HepG2 (cell line): ENCODE results near the gene ADGRB2. TPM values are rescaled to one million over a fixed set of nuclear protein-coding genes. Genes with fewer than 3 reads are reported as not detected.

ENCODE experiments used
- ATAC-seq: fragments of 200-7000 bp; cut with Tn5 transposase; 3 replicates; pipeline ENCODE4 v1.9.1; 2020; ENCODE audit warnings: mild to moderate bottlenecking, moderate library complexity
- BruUV-seq: library from RNA; stranded (reverse); fragments of 400-500 nt; replicated peaks from 2 replicates; lab custom pipeline; 2021; lab: Mats Ljungman, UMichigan
- CTCF ChIA-PET: fragments of 300-600 bp; formaldehyde crosslinking; extraction: SDS; loops from one replicate; lab custom pipeline; 2021; ENCODE audit warnings: low total read pairs, inconsistent platforms, low intra/inter-chr PET ratio; lab: Yijun Ruan, JAX
- POLR2A ChIA-PET: fragments of 350-600 bp; sonication (Branson Sonifier 250); formaldehyde crosslinking; loops from one replicate; lab custom pipeline; 2020; ENCODE audit warnings: antibody characterized with exemption, inconsistent platforms; lab: Yijun Ruan, JAX
- DNase-seq: peaks from one replicate; pipeline ENCODE4 v3.0.0-alpha.2; 2015; ENCODE audit warnings: low spot score
- FAIRE-seq: peaks from 3 replicates; lab custom pipeline; 2011; peaks lifted over from hg19 to GRCh38; lab: Jason Lieb, UNC
- H2AFZ ChIP-seq: one replicate; pipeline ENCODE4 v1.6.1; 2011; ENCODE audit warnings: low read length, inconsistent platforms
- H3K27ac ChIP-seq: fragments of 300-600 bp; 3 replicates; pipeline ENCODE4 v1.8.0; 2011; ENCODE audit warnings: mixed run types, mild to moderate bottlenecking, mixed read lengths, low read length, inconsistent platforms; ENCODE audit not compliant: insufficient read depth; ENCODE audit errors: extremely low read length
- H3K27me3 ChIP-seq, 2 experiments: fragments of 200-600 bp in 1 of 2; 2 replicates in 1 of 2; 3 replicates in 1 of 2; pipeline versions ENCODE4 v1.6.0 to v1.8.0; 2011; ENCODE audit warnings: low read length in 2 of 2, mild to moderate bottlenecking in 2 of 2, moderate library complexity in 2 of 2, inconsistent platforms in 1 of 2; ENCODE audit not compliant: insufficient read depth in 2 of 2, control insufficient read depth in 1 of 2
- H3K36me3 ChIP-seq, 2 experiments: fragments of 200-600 bp in 1 of 2; replicated peaks in 1 of 2; 2 replicates in 1 of 2; 3 replicates in 1 of 2; pipeline versions ENCODE4 v1.5.1 to v1.8.0; 2011; ENCODE audit warnings: low read length in 2 of 2, inconsistent platforms in 1 of 2; ENCODE audit not compliant: insufficient read depth in 2 of 2, control insufficient read depth in 1 of 2
- H3K4me1 ChIP-seq: 2 replicates; pipeline ENCODE4 v1.5.1; 2012; ENCODE audit warnings: low read length, inconsistent platforms; ENCODE audit not compliant: insufficient read depth
- H3K4me2 ChIP-seq: 2 replicates; pipeline ENCODE4 v1.6.0; 2011; ENCODE audit warnings: low read depth, low read length, inconsistent platforms
- H3K4me3 ChIP-seq, 3 experiments: fragments of 200-600 bp in 1 of 3; sonication (generic), shearing (Covaris generic) in 1 of 3; replicated peaks in 1 of 3; 2 replicates each; pipeline ENCODE4 v1.5.1; 2011 to 2016; ENCODE audit warnings: low read length in 3 of 3, inconsistent platforms in 2 of 3, low read depth in 2 of 3, mild to moderate bottlenecking in 2 of 3, control low read depth in 1 of 3, mixed read lengths in 1 of 3; ENCODE audit not compliant: insufficient read depth in 1 of 3
- H3K79me2 ChIP-seq: one replicate; pipeline ENCODE4 v1.6.1; 2011; ENCODE audit warnings: low read length, inconsistent platforms; ENCODE audit not compliant: insufficient read depth
- H3K9ac ChIP-seq: 2 replicates; pipeline ENCODE4 v1.6.0; 2011; ENCODE audit warnings: mild to moderate bottlenecking, low read depth, low read length, inconsistent platforms; ENCODE audit not compliant: insufficient read depth
- H3K9me3 ChIP-seq: 2 replicates; pipeline ENCODE4 v1.5.1; 2012; ENCODE audit warnings: mild to moderate bottlenecking, low read length
- H4K20me1 ChIP-seq: 2 replicates; pipeline ENCODE4 v1.6.0; 2011; ENCODE audit warnings: inconsistent platforms, mild to moderate bottlenecking, low read length, moderate library complexity; ENCODE audit not compliant: insufficient read depth
- AGO1 ChIP-seq: fragments of 200-400 bp; formaldehyde crosslinking; IDR thresholded peaks from 2 replicates; pipeline ENCODE4 v1.6.1; 2017; ENCODE audit warnings: mild to moderate bottlenecking, low read depth, low read length, moderate library complexity; ENCODE audit not compliant: poor library complexity, severe bottlenecking
- ELF3 ChIP-seq: IDR thresholded peaks from 2 replicates; pipeline ENCODE4 v1.6.1; 2016; ENCODE audit warnings: missing genetic modification reagents, missing compliant biosample characterization
- MIER2 ChIP-seq: IDR thresholded peaks from 2 replicates; pipeline ENCODE4 v1.6.1; 2016; ENCODE audit warnings: missing biosample characterization, missing genetic modification reagents
- NFATC3 ChIP-seq: sonication (generic); formaldehyde crosslinking; IDR thresholded peaks from 2 replicates; pipeline ENCODE4 v1.5.1; 2020; ENCODE audit warnings: mild to moderate bottlenecking, missing genetic modification reagents
- NFIB ChIP-seq: sonication (generic); formaldehyde crosslinking; IDR thresholded peaks from 2 replicates; pipeline ENCODE4 v1.9.0; 2021; ENCODE audit warnings: missing genetic modification reagents, mild to moderate bottlenecking, borderline replicate concordance
- NR2C2 ChIP-seq: sonication (generic); formaldehyde crosslinking; IDR thresholded peaks from 2 replicates; pipeline ENCODE4 v1.4.0; 2020; ENCODE audit warnings: missing genetic modification reagents, mild to moderate bottlenecking, moderate library complexity, borderline replicate concordance
- PHF20 ChIP-seq: sonication (generic); formaldehyde crosslinking; IDR thresholded peaks from 2 replicates; pipeline ENCODE4 v1.5.0; 2020; ENCODE audit warnings: mild to moderate bottlenecking, missing genetic modification reagents
- SKIL ChIP-seq: sonication (generic); formaldehyde crosslinking; IDR thresholded peaks from 2 replicates; pipeline ENCODE4 v1.8.0; 2022; ENCODE audit warnings: missing genetic modification reagents, mild to moderate bottlenecking, moderate library complexity, borderline replicate concordance
- SMARCC2 ChIP-seq: fragments of 450-650 bp; IDR thresholded peaks from 2 replicates; pipeline ENCODE4 v1.6.1; 2017; ENCODE audit warnings: antibody characterized with exemption, mild to moderate bottlenecking
- TRAFD1 ChIP-seq: sonication (generic); formaldehyde crosslinking; IDR thresholded peaks from 2 replicates; pipeline ENCODE4 v1.5.1; 2020; ENCODE audit warnings: missing genetic modification reagents, mild to moderate bottlenecking, borderline replicate concordance
- TRIM22 ChIP-seq: fragments of 450-650 bp; IDR thresholded peaks from 2 replicates; pipeline ENCODE4 v1.6.1; 2017
- YEATS2 ChIP-seq: sonication (generic); formaldehyde crosslinking; IDR thresholded peaks from 2 replicates; pipeline ENCODE4 v1.4.0; 2020; ENCODE audit warnings: missing genetic modification reagents, borderline replicate concordance
- ZBTB1 ChIP-seq: sonication (generic); formaldehyde crosslinking; IDR thresholded peaks from 2 replicates; pipeline ENCODE4 v1.4.0; 2020; ENCODE audit warnings: missing genetic modification reagents, borderline replicate concordance
- ZFP91 ChIP-seq: sonication (generic); formaldehyde crosslinking; IDR thresholded peaks from 2 replicates; pipeline ENCODE4 v1.9.0; 2022; ENCODE audit warnings: missing genetic modification reagents, mild to moderate bottlenecking, borderline replicate concordance
- ZNF296 ChIP-seq: sonication (generic); formaldehyde crosslinking; conservative IDR thresholded peaks from 2 replicates; pipeline ENCODE4 v1.5.0; 2020; ENCODE audit warnings: mild to moderate bottlenecking, missing genetic modification reagents
- ZNF530 ChIP-seq: sonication (generic); formaldehyde crosslinking; IDR thresholded peaks from 2 replicates; pipeline ENCODE4 v1.5.0; 2020; ENCODE audit warnings: low read depth, mild to moderate bottlenecking, missing genetic modification reagents
- ZNF878 ChIP-seq: sonication (generic); formaldehyde crosslinking; IDR thresholded peaks from 2 replicates; pipeline ENCODE4 v1.8.1; 2023; ENCODE audit warnings: mild to moderate bottlenecking, missing genetic modification reagents, moderate library complexity
- WGBS: methylation state at CpG from one replicate; pipeline ENCODE4 v1.1.6; 2017; ENCODE audit warnings: low lambda C conversion rate; 5-methylcytosine and 5-hydroxymethylcytosine counted together
- in situ Hi-C: cut with HindIII; loops from 2 replicates; pipeline ENCODE4 v1.10.0; 2017; ENCODE audit warnings: low pct_unique_long_range_greater_than_20kb; ENCODE audit not compliant: extremely low pct_ligation_motif_present
- intact Hi-C: fragments of 100-400 bp; cut with micrococcal nuclease; formaldehyde crosslinking; loops from one replicate; pipeline ENCODE4 v1.10.0; 2022; ENCODE audit not compliant: unreplicated experiment
- polyA plus RNA-seq, 8 experiments: library from polyadenylated mRNA; depleted of rRNA in 3 of 8; stranded (reverse) in 7 of 8; unstranded in 1 of 8; fragments of >200 nt; fragmentation: Illumina TruSeq in 4 of 8; extraction: Trizol in 4 of 8; gene quantifications; 2 replicates each; pipeline versions ENCODE4 v1.2.1 to v1.2.3, GENCODE V29; 2011 to 2016; ENCODE audit warnings: low read depth in 4 of 8, missing spikeins in 1 of 8, mixed read lengths in 1 of 8; ENCODE audit not compliant: insufficient read depth in 1 of 8
- total RNA-seq, 5 experiments: library from RNA; depleted of rRNA; stranded (reverse); fragments of >200 nt; fragmentation: Illumina TruSeq; extraction: Trizol; gene quantifications; 2 replicates each; pipeline ENCODE4 v1.2.3, GENCODE V29; 2016; ENCODE audit warnings: low read depth in 1 of 5

Gene ADGRB2
- total and polyA plus RNA-seq, 2 of the 13 experiments (the other 11 are each of a cell fraction or from before 2014, with no cell fraction given): 0.03 to 0.09 TPM

GRCh38 chr1:31726715-31727114, 37.4 kb downstream of the ADGRB2 start:
- Histone ChIP-seq H3K36me3 (no peaks in the 10 kb centered on the region), H3K4me1 (peaks cover 44% of the 10 kb centered on the region), H3K9me3 (no peaks in the 10 kb centered on the region), H3K79me2 (no peaks in the 10 kb centered on the region), H3K27ac (no peak overlapping the region)
- POLR2A ChIA-PET: no interaction called here
- in situ Hi-C loops: no loop called here
- FAIRE-seq: no peak
- intact Hi-C loops: no loop called here
- no peak for ATAC-seq
- CTCF ChIA-PET: no interaction called here
- WGBS: 0% methylated on average over 3 of the region's 4 CpGs
- no peak for TF ChIP-seq SKIL
- no peak for TF ChIP-seq NFIB (CRISPR knock-in tag)
- no peak for TF ChIP-seq ZBTB1
- no peak for TF ChIP-seq ZNF878 (CRISPR knock-in tag)
- TF ChIP-seq ZFP91 (CRISPR knock-in tag): no peak
- TF ChIP-seq SMARCC2: no peak
- no peak for TF ChIP-seq PHF20 (CRISPR knock-in tag)
- no peak for TF ChIP-seq NFATC3 (CRISPR knock-in tag)
- TF ChIP-seq TRIM22: no peak
- no peak for TF ChIP-seq YEATS2 (CRISPR knock-in tag)
- TF ChIP-seq ZNF530 (CRISPR knock-in tag): no peak
- TF ChIP-seq ELF3 (CRISPR knock-in tag): no peak
- no peak for TF ChIP-seq ZNF296
- TF ChIP-seq NR2C2 (CRISPR knock-in tag): no peak
- TF ChIP-seq MIER2: no peak
- no peak for TF ChIP-seq TRAFD1
- TF ChIP-seq AGO1: no peak
- TF ChIP-seq, all 625 proteins: peak for 0
- H3K4me3 ChIP-seq: no peak overlapping the region
- no peak overlapping the region for H3K4me2 ChIP-seq
- no peaks in the 10 kb centered on the region; the same call in 1 of the 2 replicates for H4K20me1 ChIP-seq
- DNase-seq: no peak
- no peak overlapping the region for H2AFZ ChIP-seq
- no peak overlapping the region for H3K9ac ChIP-seq
- no TSS peak for BruUV-seq
- peaks cover 3 to 32% of the 10 kb centered on the region in 2 experiments; a peak in 4 of 5 replicates for H3K27me3 ChIP-seq
